Naive B cell (primary cell): ENCODE data around the gene TPCN1. TPM values are rescaled to one million over a fixed set of nuclear protein-coding genes. Genes with fewer than 3 reads are reported as not detected.

Source experiments
- ATAC-seq, 2 donors: fragments of 150-1000 bp; cut with Tn5 transposase; 2 replicates each; pipeline ENCODE4 v1.10.0; 2021; ENCODE audit warnings: low read depth in 2 of 2, mild to moderate bottlenecking in 2 of 2, moderate library complexity in 2 of 2
- DNase-seq: peaks from one replicate; pipeline ENCODE4 v3.0.0; 2022
- H3K27ac Mint-ChIP-seq, 6 donors: one replicate each; pipeline ENCODE4 v1.8.0; 2020 to 2022; ENCODE audit warnings: mild to moderate bottlenecking in 6 of 6, mixed read lengths in 6 of 6, moderate library complexity in 5 of 6, inconsistent platforms in 2 of 6
- H3K27me3 Mint-ChIP-seq, 3 donors: one replicate each; pipeline ENCODE4 v1.8.0; 2021 to 2022; ENCODE audit warnings: mixed read lengths in 3 of 3, mild to moderate bottlenecking in 1 of 3
- H3K36me3 Mint-ChIP-seq, 2 donors: one replicate each; pipeline ENCODE4 v1.8.0; 2020 to 2022; ENCODE audit warnings: mixed read lengths in 2 of 2, inconsistent platforms in 1 of 2, mild to moderate bottlenecking in 1 of 2
- H3K4me1 Mint-ChIP-seq, 3 donors: one replicate each; pipeline ENCODE4 v1.8.0; 2020 to 2022; ENCODE audit warnings: mixed read lengths in 3 of 3, inconsistent platforms in 1 of 3, mild to moderate bottlenecking in 1 of 3, moderate library complexity in 1 of 3
- H3K4me3 Mint-ChIP-seq, 8 donors: one replicate each; pipeline ENCODE4 v1.8.0; 2020 to 2022; ENCODE audit warnings: mild to moderate bottlenecking in 8 of 8, mixed read lengths in 8 of 8, moderate library complexity in 8 of 8, inconsistent platforms in 2 of 8
- H3K9me3 Mint-ChIP-seq, 7 donors: one replicate each; pipeline ENCODE4 v1.8.0; 2020 to 2022; ENCODE audit warnings: mixed read lengths in 7 of 7, mild to moderate bottlenecking in 5 of 7, inconsistent platforms in 2 of 7, moderate library complexity in 1 of 7
- polyA plus RNA-seq, 6 donors: library from polyadenylated mRNA; unstranded; fragments of 300-500 nt; fragmentation: Illumina TruSeq; gene quantifications; one replicate each; pipeline ENCODE4 v1.2.3, GENCODE V29; 2021; ENCODE audit warnings: low read depth in 6 of 6

TPCN1 gene
- polyA plus RNA-seq, 6 donors from 2014 or later: 8.8 to 26.2 (median 18.9) TPM

DNA sequence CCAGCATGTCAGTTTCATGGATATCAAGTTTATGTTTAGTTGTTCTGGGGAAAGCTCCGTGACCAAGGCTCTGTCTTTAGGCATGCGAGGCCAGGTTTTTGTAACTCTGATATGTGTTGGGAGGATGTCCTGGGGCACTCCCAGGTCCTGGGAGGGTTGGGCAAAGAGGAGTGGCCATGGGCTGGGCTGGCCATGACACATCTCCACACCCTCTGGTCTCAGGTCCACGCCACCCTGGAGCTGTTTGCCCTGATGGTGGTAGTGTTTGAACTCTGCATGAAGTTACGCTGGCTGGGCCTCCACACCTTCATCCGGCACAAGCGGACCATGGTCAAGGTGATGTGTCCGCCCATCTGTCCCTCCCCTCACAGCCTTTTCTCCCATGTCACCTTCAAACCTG, 46.4 kb downstream of the TPCN1 start:
- no peak for DNase-seq
- no peak for ATAC-seq
- no peaks in the 10 kb centered on the region for H3K9me3 Mint-ChIP-seq
- peaks cover 6 to 29% of the 10 kb centered on the region in 2 donors for H3K36me3 Mint-ChIP-seq
- no peak overlapping the region for H3K4me3 Mint-ChIP-seq
- no peaks in the 10 kb centered on the region for H3K27me3 Mint-ChIP-seq
- peak overlapping the region in 1 of 6 donors; percentile 62 for H3K27ac Mint-ChIP-seq
- peaks cover 0 to 4% (median 2%) of the 10 kb centered on the region in 3 donors for H3K4me1 Mint-ChIP-seq

DNA sequence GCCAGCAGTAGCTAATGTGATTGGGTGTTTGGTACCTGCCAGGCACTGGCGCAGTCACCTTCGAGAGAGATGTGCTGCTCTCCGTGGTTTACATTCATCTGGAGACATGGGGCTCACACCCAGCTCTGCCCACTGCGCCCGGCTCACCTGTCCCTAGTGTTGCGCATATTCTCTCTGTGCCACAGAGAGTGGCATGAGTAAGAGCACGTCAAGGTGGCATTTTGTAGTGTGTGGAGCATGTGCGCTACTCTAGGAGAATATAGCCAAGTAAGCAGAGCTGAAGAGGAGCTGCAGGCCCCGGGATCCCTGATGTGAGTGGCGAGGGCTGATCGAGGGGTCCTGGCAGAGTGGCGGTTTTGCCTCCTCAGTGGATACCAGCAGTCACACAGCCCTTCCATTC, 46.9 kb downstream of the TPCN1 start:
- Mint-ChIP-seq H3K36me3 (peaks cover 6 to 29% of the 10 kb centered on the region in 2 donors), H3K4me3 (no peak overlapping the region), H3K4me1 (peaks cover 0 to 4% (median 0%) of the 10 kb centered on the region in 3 donors), H3K9me3 (no peaks in the 10 kb centered on the region), H3K27ac (peak overlapping the region in 1 of 6 donors; percentile 62), H3K27me3 (no peaks in the 10 kb centered on the region)
- DNase-seq (no peak), ATAC-seq (no peak)

DNA sequence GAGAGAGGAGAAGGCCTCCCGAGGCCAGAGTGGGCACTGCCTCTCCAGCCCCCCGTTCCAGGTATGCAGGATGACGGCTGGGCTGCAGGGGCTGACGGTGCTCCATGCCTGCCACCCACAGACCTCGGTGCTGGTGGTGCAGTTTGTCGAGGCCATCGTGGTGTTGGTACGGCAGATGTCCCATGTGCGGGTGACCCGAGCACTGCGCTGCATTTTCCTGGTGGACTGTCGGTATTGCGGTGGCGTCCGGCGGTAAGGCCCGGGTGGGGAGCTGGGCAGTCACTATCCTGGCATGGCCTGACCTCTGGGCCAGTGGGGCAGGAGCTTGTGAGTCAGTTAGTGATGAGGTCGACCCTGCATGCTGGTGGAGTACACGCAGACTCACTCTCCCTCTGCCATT, 47.4 kb downstream of the TPCN1 start:
- no peaks in the 10 kb centered on the region for H3K27me3 Mint-ChIP-seq
- no peak for DNase-seq
- H3K9me3 Mint-ChIP-seq: no peaks in the 10 kb centered on the region
- no peak for ATAC-seq
- peaks cover 0 to 4% (median 0%) of the 10 kb centered on the region in 3 donors for H3K4me1 Mint-ChIP-seq
- no peak overlapping the region for H3K4me3 Mint-ChIP-seq
- H3K27ac Mint-ChIP-seq: no peak overlapping the region
- peaks cover 6 to 29% of the 10 kb centered on the region in 2 donors for H3K36me3 Mint-ChIP-seq

DNA sequence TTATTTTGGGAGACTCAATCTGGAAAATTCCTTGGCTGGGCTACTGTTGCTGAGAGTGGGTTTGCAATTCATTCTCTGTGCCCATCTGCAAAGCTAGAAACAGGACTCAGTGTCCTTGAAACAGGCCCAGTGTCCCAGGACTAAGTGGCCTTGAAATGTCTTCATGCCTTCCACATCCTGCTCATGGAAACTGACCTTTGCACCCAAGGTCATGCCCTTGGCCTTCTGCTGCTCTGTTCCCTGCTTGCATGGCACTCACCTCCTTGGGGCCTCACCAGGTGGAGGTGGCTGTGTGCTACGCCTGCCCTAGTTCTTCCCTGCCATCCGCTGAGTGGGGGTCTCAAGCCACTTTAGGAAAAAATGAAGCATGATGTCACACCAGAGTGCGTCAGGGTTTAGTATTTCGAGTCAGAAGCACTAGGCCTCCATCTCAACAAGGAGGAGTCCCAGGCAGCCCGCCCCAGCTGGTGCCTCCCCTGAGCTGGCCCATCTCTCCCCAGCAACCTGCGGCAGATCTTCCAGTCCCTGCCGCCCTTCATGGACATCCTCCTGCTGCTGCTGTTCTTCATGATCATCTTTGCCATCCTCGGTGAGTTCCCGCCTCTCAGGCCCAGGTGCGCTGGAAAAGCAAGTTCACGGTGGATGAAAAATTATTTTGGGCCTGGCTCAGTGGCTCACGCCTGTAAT, 48.1 kb downstream of the TPCN1 start:
- no peaks in the 10 kb centered on the region for H3K9me3 Mint-ChIP-seq
- H3K27ac Mint-ChIP-seq: no peak overlapping the region
- H3K4me1 Mint-ChIP-seq: peaks cover 0 to 4% (median 0%) of the 10 kb centered on the region in 3 donors
- H3K4me3 Mint-ChIP-seq: peak overlapping the region in 1 of 8 donors; percentile 66
- ATAC-seq: no peak
- H3K36me3 Mint-ChIP-seq: peaks cover 6 to 29% of the 10 kb centered on the region in 2 donors
- no peaks in the 10 kb centered on the region for H3K27me3 Mint-ChIP-seq
- DNase-seq: no peak

DNA sequence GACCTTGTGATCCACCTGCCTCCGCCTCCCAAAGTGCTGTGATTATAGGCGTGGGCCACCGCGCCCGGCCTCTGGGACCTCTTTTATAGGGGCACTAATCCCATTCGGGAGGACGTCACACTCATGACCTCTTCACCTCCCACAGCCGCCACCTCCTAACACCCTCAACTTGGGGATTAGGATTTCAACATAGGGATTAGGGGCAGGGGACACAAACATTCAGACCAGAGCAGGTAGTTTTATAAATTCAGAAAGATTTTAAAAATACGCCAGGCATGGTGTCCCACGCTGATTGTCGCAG, 49.4 kb downstream of the TPCN1 start:
- Mint-ChIP-seq H3K9me3 (no peaks in the 10 kb centered on the region), H3K36me3 (peaks cover 11 to 29% of the 10 kb centered on the region in 2 donors), H3K4me1 (peaks cover 0 to 4% (median 0%) of the 10 kb centered on the region in 3 donors), H3K27me3 (no peaks in the 10 kb centered on the region), H3K27ac (peak overlapping the region in 1 of 6 donors; percentile 49), H3K4me3 (no peak overlapping the region)
- no peak for DNase-seq
- no peak for ATAC-seq

DNA sequence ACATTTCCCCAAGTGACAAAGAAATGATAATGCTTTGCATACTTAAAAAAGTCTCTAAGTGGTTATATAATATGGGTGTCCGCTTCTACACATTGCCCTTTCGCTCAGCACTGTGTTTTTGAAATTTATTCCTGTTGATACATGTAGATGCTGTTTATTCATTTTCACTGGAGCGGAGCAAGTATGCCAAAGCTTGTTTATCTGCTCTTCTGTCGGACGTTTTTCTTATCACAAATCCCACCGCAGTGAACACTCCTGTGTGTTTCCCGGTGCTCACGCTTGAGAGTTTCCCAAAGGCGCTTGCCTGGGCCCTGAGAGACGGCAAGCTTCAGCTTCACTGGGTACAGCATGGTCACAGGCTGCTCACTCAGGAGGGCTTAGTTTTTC, 50.2 kb downstream of the TPCN1 start:
- Mint-ChIP-seq H3K27ac (peak overlapping the region in 3 of 6 donors; percentile 37 to 82 (median 38)), H3K36me3 (peaks cover 11 to 21% of the 10 kb centered on the region in 2 donors)

DNA sequence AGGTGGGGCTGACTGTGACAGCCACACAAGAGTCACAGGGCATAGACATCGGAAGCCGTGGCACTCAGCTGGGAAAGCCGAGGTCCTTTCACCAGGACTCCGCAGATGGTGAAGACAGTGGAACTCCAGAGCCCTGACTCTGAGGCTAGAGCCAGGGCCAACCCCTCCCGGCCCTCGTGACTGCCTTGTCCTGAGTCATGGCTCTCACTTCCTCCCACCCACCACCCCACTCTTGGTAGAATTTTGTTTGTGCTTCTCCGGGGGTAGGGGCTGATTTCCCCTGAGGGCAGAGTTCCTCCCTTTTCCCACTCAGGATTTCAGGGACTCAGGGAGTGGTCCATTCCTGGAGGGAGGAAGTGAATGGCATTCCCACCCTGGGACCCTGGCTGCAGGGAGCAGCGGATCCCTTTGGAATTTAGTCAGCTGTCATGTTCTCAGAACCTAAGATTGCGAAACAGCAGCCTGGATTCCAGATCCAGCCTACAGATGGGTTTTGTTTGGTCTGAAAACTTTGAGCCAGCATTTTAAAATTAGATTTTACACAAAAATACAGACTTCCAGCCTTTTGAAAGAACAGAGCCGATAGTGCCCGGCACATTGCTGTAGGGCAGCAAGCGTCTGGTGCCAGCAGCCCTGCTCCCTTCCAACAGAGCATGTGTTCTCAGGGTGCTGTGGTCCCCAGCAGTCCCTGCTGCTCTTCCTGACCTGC, 50.7 kb downstream of the TPCN1 start:
- no peak for DNase-seq
- no peaks in the 10 kb centered on the region for H3K9me3 Mint-ChIP-seq
- H3K27ac Mint-ChIP-seq: no peak overlapping the region
- H3K4me3 Mint-ChIP-seq: no peak overlapping the region
- H3K27me3 Mint-ChIP-seq: no peaks in the 10 kb centered on the region
- ATAC-seq: no peak
- no peaks in the 10 kb centered on the region for H3K4me1 Mint-ChIP-seq
- H3K36me3 Mint-ChIP-seq: peaks cover 11 to 15% of the 10 kb centered on the region in 2 donors

More for the DNA sequence above, 50.2 kb downstream of the TPCN1 start:
- no peaks in the 10 kb centered on the region for H3K9me3 Mint-ChIP-seq
- H3K4me3 Mint-ChIP-seq: no peak overlapping the region
- no peak for ATAC-seq
- no peak for DNase-seq
- H3K4me1 Mint-ChIP-seq: no peaks in the 10 kb centered on the region
- H3K27me3 Mint-ChIP-seq: no peaks in the 10 kb centered on the region

DNA sequence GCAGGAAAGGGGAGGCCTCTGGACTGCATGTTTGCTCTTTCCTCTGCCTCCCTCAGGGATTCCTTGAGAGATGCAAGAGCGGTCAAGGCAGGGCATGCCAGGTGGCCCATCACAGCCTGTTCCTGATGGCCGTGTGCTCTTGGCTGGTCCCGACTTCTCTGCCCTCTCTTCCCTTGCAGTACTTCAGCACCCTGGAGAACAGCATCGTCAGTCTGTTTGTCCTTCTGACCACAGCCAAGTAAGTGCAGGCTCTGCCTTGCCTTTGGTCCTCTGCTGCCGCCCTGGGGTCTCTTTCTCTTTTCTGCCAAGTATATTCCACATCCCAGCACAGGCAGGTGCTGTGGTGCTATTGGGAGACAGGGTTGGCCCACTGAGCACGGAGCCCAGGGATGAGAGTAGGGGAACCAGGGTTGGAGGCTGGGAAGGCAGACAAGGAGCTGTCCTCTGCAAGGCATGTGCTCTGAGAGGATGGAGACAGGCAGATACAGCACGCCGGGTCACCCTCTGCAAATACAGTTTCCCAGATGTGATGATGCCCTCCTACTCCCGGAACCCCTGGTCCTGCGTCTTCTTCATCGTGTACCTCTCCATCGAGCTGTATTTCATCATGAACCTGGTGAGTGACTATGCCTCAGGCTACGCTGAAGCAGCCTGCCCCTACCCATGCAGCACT, 51.9 kb downstream of the TPCN1 start:
- no peaks in the 10 kb centered on the region for H3K27me3 Mint-ChIP-seq
- ATAC-seq (no peak), DNase-seq (no peak)

DNA sequence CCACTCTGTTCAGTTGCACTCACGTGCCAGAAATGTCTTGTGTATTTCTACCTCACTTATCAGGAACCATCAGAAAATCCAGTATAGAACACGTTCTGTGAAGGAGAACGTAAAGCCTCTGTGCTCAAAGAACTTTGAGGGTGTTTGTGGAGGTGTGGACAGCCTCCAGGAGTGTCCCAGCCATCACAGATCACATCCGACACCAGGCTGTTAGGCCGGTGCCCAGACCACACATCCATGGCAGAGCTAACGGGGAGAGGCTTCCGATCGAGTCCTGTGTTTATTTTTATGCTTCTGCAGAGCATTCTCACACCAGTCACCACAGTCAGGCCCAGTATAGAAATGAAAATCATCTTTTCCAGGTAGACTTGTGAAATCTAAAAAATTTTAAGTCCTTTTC, 53.6 kb downstream of the TPCN1 start:
- no peak for ATAC-seq

More for the DNA sequence above, 51.9 kb downstream of the TPCN1 start:
- no peak overlapping the region for H3K4me3 Mint-ChIP-seq
- no peaks in the 10 kb centered on the region for H3K9me3 Mint-ChIP-seq
- H3K4me1 Mint-ChIP-seq: no peaks in the 10 kb centered on the region
- no peak overlapping the region for H3K27ac Mint-ChIP-seq
- peaks cover 3 to 6% of the 10 kb centered on the region in 2 donors for H3K36me3 Mint-ChIP-seq

DNA sequence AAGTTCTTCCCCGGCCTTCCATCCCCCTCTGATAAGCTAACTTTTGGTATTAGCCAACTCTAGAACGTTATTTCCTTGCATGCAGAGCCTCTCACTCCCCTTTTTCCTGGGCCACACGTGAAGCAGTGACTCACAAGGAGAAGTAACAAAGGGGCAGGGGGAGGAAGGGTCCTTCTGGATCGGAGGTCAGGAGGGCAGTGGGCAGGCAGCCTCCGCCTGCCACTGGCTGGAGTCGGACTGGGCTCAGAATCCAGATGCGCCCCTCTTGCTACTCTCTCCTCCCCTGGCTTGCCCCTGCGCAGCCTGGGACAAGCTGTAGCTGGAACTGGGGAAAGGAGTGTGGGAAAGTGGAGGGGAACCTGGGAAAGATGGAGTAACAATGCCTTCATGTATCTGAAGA, 55.0 kb downstream of the TPCN1 start:
- Mint-ChIP-seq H3K36me3 (peaks cover 0 to 10% of the 10 kb centered on the region in 2 donors), H3K4me3 (peak overlapping the region in 2 of 8 donors; percentile 15 to 70), H3K27ac (no peak overlapping the region), H3K4me1 (no peaks in the 10 kb centered on the region), H3K9me3 (no peaks in the 10 kb centered on the region), H3K27me3 (no peaks in the 10 kb centered on the region)
- ATAC-seq (no peak), DNase-seq (no peak)

More for the DNA sequence above, 53.6 kb downstream of the TPCN1 start:
- H3K4me1 Mint-ChIP-seq: no peaks in the 10 kb centered on the region
- peak overlapping the region in 1 of 6 donors; percentile 52 for H3K27ac Mint-ChIP-seq
- no peak overlapping the region for H3K4me3 Mint-ChIP-seq
- peaks cover 0 to 10% of the 10 kb centered on the region in 2 donors for H3K36me3 Mint-ChIP-seq
- H3K9me3 Mint-ChIP-seq: no peaks in the 10 kb centered on the region
- H3K27me3 Mint-ChIP-seq: no peaks in the 10 kb centered on the region
- DNase-seq: no peak

DNA sequence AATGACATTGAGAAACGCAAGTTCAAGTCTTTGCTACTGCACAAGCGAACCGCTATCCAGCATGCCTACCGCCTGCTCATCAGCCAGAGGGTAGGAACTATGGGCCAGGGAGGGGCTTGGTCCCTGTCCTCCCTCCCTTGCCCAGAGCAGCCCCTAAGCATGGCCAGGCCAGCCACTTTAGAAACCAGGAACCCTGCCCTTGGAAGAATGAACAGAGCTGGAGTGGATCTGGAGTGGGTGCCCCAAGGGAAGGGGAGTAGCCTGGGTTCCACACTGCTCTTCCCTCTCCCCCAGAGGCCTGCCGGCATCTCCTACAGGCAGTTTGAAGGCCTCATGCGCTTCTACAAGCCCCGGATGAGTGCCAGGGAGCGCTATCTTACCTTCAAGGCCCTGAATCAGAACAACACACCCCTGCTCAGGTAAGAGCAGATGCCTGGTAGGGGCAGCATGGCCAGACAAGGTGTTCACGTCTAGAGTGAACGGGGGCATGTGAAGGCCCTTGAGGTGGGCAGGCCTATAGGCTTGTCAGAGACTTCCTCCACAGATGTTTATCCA, 55.8 kb downstream of the TPCN1 start:
- DNase-seq: no peak

DNA sequence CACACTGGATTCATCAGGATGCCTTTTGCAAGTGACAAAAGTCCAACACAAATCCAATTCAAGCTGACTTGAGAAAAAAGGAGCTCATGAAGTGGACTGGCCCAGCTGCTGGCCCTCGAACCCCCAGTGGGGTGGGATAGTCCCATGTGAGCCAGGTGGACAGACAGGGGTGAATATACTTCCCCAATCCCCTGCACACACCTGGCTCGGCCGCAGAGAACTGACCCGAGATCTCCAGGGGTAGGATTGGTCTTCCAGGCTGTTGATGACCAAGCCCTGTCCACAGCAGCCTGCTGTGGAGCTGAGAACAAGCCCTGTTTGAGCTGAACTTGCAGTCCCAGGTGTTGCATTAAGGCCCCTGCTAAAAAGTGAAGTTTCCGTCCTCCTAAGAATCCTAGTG, 56.2 kb downstream of the TPCN1 start:
- Mint-ChIP-seq H3K36me3 (peaks cover 0 to 10% of the 10 kb centered on the region in 2 donors), H3K9me3 (no peaks in the 10 kb centered on the region)

More for the DNA sequence above, 55.8 kb downstream of the TPCN1 start:
- H3K4me1 Mint-ChIP-seq: no peaks in the 10 kb centered on the region
- no peaks in the 10 kb centered on the region for H3K27me3 Mint-ChIP-seq
- peaks cover 0 to 10% of the 10 kb centered on the region in 2 donors for H3K36me3 Mint-ChIP-seq
- no peak overlapping the region for H3K4me3 Mint-ChIP-seq
- no peak overlapping the region for H3K27ac Mint-ChIP-seq
- no peaks in the 10 kb centered on the region for H3K9me3 Mint-ChIP-seq
- ATAC-seq: no peak

DNA sequence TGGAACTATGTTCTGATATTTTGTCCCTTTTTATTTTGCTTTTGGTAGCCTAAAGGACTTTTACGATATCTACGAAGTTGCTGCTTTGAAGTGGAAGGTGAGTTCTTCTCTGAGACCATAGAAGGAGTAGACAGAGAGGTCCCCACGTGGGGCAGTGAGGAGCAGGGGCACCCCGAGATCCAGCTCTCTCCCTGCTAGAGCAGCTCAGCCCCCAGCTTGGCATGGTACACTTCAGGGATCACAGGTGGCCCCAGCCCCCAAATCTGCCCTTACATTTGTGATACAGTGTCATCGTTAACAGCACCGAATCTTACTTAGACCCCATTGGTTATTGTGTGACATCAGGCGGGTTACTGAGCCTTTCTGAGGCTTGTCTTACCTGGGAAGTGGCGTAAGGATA, 56.9 kb downstream of the TPCN1 start:
- ATAC-seq: no peak
- peak overlapping the region in 2 of 6 donors; percentile 65 to 72 for H3K27ac Mint-ChIP-seq

More for the DNA sequence above, 56.2 kb downstream of the TPCN1 start:
- Mint-ChIP-seq H3K4me1 (no peaks in the 10 kb centered on the region), H3K27ac (no peak overlapping the region), H3K27me3 (no peaks in the 10 kb centered on the region), H3K4me3 (no peak overlapping the region)
- DNase-seq: no peak
- ATAC-seq: no peak

More for the DNA sequence above, 56.9 kb downstream of the TPCN1 start:
- no peaks in the 10 kb centered on the region for H3K4me1 Mint-ChIP-seq
- peaks cover 0 to 10% of the 10 kb centered on the region in 2 donors for H3K36me3 Mint-ChIP-seq
- H3K4me3 Mint-ChIP-seq: peak overlapping the region in 1 of 8 donors; percentile 16
- H3K27me3 Mint-ChIP-seq: no peaks in the 10 kb centered on the region
- no peaks in the 10 kb centered on the region for H3K9me3 Mint-ChIP-seq
- no peak for DNase-seq
